Non-pigmented ciliary epithelial cell (primary cell): Measurements from ENCODE around the gene TRAPPC2.
"Not testable (repeated sequence)": the region's sequence is repeated elsewhere in the genome, so short reads cannot be mapped to it uniquely, and the experiment has no call there.

ENCODE experiments used
- DNase-seq: peaks from one replicate; pipeline ENCODE4 v3.0.0-alpha.2; 2010; ENCODE audit warnings: low read depth

TRAPPC2 gene

DNA sequence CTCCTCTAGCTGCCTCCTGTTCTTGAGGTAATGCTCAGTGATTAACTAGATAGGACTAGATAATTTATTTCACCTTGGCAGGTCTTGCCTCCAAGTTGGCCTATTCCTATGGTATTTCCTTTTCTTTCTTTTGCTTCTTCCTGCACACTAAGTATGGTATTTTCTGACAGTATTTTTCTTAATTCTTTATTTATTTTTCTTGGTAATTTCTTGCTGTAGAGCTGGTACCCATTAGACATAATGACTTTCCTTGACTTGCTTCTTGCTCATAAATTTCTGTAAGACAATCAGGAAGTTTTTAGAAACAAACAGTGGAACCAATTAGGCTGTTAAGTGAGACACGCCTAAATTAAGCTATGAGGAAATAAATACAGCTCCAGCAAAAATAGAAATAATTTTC, 36.0 kb downstream of the TRAPPC2 start:
- no peak for DNase-seq

GRCh38 chrX:13697976-13698375, 36.4 kb downstream of the TRAPPC2 start:
- no peak for DNase-seq

DNA sequence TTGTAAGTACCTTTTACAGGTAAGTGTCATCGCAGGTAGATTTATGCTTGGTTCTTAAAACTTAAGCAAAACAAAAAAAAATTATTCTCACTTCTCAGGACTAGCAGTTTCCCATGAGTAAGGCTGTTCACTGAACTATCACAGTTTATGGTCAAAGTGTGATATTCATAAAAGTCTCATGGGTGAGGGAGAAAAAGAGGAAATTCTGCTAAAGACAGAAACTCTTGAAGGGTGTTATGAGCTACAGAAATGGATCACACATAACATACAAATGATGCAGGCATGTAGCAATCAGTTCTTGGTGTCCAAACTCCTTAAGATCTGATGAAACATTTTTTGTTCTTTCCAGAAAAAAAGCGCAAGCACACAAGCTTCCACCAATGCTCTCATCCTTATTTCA, 37.0 kb downstream of the TRAPPC2 start:
- no peak for DNase-seq

DNA sequence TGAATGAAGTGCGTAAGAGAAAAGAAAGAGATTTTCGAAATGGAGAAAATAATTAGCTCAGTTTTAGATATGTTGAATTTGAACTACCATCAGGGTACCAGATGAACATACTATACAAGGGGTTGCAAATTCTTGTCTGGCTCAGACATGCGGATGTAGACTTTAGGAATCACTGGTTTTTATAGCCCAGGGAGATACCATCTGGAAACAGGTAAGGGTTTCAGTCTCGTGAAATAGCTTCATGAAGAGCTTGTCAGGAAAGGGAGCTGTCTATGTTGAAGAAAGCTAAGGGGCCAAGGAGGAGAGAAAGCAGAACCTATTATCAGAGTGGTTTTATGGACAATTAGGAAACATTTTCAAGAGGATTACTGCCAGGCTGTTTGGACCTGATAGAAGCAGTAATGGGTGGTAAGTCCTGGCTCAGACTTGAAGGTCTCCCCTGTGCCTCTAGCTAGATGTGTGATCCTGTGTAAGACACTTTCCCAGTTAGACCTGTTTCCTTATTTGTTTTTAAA, 38.8 kb downstream of the TRAPPC2 start:
- no peak for DNase-seq

DNA sequence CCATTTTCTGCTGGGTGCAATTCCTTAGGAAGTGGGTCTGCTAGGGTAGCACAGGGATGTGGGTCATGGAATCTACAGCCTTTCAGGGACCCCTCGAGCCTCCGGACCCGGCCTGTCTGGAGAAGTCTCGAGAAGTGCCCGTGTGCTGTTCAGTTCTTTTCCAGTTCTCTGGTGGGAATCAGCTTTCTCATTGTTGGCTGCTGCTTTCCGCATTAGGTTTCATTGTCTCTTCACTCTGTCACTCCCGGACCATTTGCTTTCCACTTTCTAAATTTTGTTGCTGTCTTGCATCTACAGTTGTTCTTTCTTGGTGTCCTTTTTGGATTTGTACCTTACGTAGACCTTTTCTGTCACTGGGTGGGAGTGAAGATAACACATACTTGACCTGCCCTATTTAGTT, 39.4 kb downstream of the TRAPPC2 start:
- no peak for DNase-seq

DNA sequence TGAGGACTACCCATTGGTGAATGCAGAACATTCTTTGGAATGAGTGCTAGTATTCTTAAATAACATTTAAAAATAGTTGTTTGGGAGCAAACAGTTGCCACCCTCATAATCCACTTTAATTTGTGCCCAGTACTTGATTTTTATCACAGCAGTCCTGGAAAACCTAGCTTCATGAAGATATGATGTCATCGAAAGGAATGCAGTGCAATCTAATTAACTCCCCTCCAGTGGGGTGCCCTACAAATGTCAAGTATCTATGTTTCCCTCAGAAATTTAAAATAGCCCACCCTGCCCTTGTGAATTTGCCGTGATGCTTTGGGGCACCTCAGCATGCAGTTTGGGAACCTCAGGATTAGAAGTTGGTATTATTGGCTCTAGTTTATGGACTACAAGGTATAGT, 40.1 kb downstream of the TRAPPC2 start:
- DNase-seq: no peak

- no peak for DNase-seq
Observed at GRCh38 chrX:13693341-13693961, 41.0 kb downstream of the TRAPPC2 start.

DNA sequence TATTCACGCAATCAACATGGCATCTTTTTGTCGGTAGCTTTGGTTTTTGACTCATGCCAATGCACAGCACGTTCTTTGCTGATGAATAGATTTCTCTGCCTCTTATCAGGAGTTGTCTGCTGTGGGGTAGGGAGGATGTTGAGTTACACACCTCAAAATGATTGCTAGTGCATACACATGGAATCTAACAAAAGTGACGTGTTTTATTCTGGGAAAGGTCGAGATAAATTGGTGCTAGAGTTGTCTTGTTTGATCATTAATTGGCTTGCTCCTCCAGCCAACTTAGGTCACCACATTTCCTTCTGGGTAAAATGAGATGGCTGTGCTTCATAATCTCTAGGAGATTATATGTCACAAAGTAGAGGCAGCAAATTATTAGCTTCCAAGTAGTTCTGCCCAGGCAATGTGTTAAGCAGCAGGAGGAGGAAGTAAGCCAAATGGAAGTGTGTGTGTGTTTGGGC, 41.6 kb downstream of the TRAPPC2 start:
- no peak for DNase-seq

- DNase-seq: no peak
Observed at GRCh38 chrX:13691841-13692371, 42.5 kb downstream of the TRAPPC2 start.

DNA sequence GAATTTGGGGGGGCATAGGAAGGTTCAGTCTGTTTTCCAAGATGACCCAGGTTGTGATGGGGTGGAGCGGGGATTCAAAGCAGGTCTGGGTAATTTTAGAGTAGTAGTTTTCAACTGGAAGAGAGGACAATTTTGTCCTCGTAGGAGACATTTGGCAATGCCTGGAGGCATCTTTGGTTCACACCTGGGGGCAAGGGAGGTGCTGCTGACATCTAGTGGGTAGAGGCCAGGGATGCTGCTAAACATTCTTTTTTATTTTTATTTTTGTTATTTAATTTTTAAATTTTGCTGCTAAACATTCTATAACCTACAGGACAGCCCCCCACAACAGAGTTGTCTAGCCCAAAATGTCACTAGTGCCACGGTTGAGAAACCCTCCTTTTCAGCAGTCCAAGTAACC, 43.6 kb downstream of the TRAPPC2 start:
- no peak for DNase-seq

- no peak for DNase-seq
Observed at GRCh38 chrX:13689741-13690211, 44.6 kb downstream of the TRAPPC2 start.

- DNase-seq: no peak
Observed at GRCh38 chrX:13688958-13689740, 45.3 kb downstream of the TRAPPC2 start, which contains the start of gene RAB9A. Gene RAB9A (plus strand): TSS chrX:13689128. CDS start chrX:13708747, 19,619 bp downstream.

- no peak for DNase-seq
Observed at GRCh38 chrX:13688384-13688957, 45.9 kb downstream of the TRAPPC2 start.

DNA sequence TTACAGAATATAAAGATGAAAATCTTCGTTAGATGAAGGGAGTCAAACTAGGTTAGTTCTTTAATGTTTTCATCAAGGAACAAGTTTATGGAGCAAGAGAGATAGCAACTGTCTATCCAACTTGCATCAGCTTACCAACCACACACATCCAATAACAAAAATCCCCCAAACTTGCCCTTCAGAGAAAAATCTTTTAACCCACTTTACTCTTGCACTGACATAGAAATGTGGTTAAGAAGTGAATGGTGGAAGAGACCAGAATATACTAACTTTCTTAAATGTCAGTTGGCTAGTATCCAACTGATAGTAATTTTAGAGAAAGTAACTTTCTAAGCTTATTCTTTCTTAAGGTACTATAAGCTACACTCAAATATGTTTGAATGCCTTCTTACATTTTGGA, 47.2 kb downstream of the TRAPPC2 start:
- no peak for DNase-seq

- DNase-seq: no peak
Observed at GRCh38 chrX:13685126-13685763, 49.2 kb downstream of the TRAPPC2 start.

- DNase-seq: no peak
Observed at GRCh38 chrX:13684361-13684760, 50.1 kb downstream of the TRAPPC2 start.

DNA sequence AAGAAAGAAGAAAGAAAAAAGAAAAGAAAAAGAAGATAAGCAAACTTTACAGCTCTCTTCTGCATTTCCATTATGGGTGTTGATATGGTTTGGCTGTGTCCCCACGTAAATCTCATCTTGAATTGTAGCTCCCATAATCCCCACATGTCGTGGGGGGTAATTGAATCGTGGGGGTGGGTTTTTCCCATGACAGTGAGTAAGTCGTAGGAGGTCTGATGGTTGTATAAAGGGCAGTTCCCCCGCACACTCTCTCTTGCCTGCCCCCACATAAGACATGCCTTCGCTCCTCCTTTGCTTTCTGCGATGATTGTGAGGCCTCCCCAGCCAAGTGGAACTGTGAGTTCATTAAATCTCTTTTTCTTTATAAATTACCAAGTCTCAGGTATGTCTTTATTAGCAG, 52.8 kb downstream of the TRAPPC2 start:
- DNase-seq: no peak

DNA sequence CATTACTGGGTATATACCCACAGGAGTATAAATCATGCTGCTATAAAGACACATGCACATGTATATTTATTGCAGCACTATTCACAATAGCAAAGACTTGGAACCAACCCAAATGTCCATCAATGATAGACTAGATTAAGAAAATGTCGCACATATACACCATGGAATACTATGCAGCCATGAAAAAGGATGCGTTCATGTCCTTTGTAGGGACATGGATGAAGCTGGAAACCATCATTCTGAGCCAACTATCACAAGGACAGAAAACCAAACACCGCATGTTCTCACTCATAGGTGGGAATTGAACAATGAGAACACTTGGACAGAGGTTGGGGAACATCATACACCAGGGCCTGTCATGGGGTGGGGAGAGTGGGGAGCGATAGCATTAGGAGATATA, 54.7 kb downstream of the TRAPPC2 start:
- DNase-seq: not testable (repeated sequence)

DNA sequence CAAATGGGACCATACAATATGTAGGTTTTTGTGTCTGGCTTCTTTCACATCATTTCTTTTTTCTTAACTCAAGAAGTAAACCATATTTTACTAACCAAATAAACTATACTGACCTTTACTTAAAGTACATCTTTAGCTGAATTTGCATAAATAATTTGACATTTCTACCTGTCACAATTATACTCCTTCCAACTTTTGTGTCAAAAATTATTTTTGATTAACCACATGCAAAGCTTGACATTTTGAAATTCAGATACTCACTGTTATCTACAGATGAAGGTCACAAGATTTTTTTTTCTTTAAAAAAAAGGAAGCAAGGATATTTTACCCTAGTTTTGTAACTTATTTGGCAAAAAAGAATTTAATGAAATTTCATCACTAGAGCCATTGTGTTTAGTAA, 57.5 kb downstream of the TRAPPC2 start:
- no peak for DNase-seq

DNA sequence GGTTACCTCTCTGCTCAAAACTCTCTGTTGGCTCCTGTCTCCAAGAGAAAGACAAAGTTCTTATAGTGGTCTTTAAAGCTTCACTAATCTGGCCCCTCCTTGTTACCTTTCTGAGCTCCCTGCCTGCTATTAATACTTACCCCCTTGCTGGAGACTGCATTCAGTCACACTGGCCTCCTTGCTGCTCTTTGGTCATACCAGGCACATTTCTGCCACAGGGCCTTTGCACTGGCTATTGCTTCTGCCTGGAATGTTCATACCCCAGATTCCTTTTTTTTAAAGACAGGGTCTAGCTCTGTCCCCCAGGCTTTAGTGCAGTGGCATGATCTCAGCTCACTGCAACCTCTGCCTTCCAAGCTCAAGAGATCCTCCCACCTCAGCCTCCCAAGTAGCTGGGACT, 61.4 kb downstream of the TRAPPC2 start:
- no peak for DNase-seq

GRCh38 chrX:13670197-13670596, 64.2 kb downstream of the TRAPPC2 start:
- no peak for DNase-seq

DNA sequence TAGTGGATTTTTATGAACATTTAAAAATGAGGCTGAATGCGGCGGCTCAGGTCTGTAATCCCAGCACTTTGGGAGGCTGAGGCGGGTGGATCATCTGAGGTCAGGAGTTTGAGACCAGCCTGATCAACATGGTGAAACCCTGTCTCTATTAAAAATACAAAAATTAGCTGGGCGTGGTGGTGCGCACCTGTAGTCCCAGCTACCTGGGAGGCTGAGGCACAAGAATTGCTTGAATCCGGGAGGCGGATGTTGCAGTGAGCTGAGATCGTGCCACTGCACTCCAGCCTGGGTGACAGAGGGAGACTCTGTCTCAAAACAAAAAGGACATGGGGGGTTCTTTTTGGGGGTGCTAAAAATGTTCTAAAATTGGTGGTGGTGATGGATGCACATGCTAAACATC, 64.7 kb downstream of the TRAPPC2 start:
- not testable (repeated sequence) for DNase-seq
